22Rv1 (cell line): ENCODE data around the gene DCC.

ENCODE experiments used
- ZFX ChIP-seq: fragments of 450-650 bp; IDR thresholded peaks from 2 replicates; pipeline ENCODE4 v1.6.1; 2017; ENCODE audit warnings: antibody characterized with exemption, borderline replicate concordance
- TF ChIP-seq, protein P1 (sequence below): fragments of 450-650 bp; IDR thresholded peaks from 2 replicates; pipeline ENCODE4 v1.5.1; 2017; ENCODE audit warnings: mild to moderate bottlenecking

DNA sequence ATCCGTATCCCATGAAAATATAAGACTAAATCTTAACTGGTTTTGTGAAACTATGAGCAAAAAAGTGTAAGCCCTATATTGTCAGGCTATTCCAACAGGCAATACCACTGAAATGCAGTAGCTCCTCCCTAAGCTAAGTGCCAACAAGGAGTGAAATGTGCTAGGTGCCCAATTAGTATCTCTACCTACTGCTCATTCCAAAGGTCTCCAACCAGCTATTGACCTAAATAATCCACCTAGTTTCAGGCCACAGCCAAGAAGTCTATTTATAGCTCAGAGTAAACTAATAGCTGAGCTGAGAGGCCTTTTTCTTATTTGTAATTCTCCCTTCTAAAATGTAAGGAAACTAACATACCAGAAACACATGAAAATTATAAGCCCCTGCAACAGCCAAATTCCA is 482.2 kb downstream of the DCC start:
- TF ChIP-seq, protein P1, sequence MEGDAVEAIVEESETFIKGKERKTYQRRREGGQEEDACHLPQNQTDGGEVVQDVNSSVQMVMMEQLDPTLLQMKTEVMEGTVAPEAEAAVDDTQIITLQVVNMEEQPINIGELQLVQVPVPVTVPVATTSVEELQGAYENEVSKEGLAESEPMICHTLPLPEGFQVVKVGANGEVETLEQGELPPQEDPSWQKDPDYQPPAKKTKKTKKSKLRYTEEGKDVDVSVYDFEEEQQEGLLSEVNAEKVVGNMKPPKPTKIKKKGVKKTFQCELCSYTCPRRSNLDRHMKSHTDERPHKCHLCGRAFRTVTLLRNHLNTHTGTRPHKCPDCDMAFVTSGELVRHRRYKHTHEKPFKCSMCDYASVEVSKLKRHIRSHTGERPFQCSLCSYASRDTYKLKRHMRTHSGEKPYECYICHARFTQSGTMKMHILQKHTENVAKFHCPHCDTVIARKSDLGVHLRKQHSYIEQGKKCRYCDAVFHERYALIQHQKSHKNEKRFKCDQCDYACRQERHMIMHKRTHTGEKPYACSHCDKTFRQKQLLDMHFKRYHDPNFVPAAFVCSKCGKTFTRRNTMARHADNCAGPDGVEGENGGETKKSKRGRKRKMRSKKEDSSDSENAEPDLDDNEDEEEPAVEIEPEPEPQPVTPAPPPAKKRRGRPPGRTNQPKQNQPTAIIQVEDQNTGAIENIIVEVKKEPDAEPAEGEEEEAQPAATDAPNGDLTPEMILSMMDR: no peak
- TF ChIP-seq ZFX: no peak
